ENCODE measurements around the gene SGF29. TPM values are rescaled to one million over a fixed set of nuclear protein-coding genes. Genes with fewer than 3 reads are reported as not detected.

The SGF29 gene
- total and polyA plus RNA-seq, 2 of the 4 experiments (the other 2 are of a cell fraction) = 4.3 to 7.7 TPM

GRCh38 chr16:28573738-28574718, 20.3 kb downstream of the SGF29 start:
- H2AFZ ChIP-seq (replicated peaks; ENCODE audit: low read length, poor library complexity) = no peak overlapping the region
- in situ Hi-C loops (cut with MboI; ENCODE audit: low sequenced_read_pairs) = no loop called here
- H4K8ac ChIP-seq (ENCODE audit: low read depth in 2 of 2, low read length in 2 of 2) = no peak overlapping the region
- H2BK5ac ChIP-seq (ENCODE audit: low read depth, low read length, poor library complexity, severe bottlenecking) = no peak overlapping the region
- H3K27ac ChIP-seq (ENCODE audit: insufficient read depth, low read length) = no peak overlapping the region
- dilution Hi-C loops (cut with HindIII; ENCODE audit: low sequenced_read_pairs, unreplicated experiment) = no loop called here
- peaks cover 9% of the 10 kb centered on the region for H3K4me1 ChIP-seq (ENCODE audit: control insufficient read depth, insufficient read depth, low read length)
- H4K5ac ChIP-seq (ENCODE audit: low read depth, low read length) = no peak overlapping the region
- no peaks in the 10 kb centered on the region for H4K20me1 ChIP-seq (ENCODE audit: insufficient read depth, low read length)
- no peak for TF ChIP-seq MXI1 (IDR thresholded peaks at IDR 0.05; ENCODE audit: borderline replicate concordance, low read depth, low read length)
- TF ChIP-seq FOS (IDR thresholded peaks at IDR 0.05; ENCODE audit: low read depth, low read length) = no peak
- no peak for TF ChIP-seq MAFK (IDR thresholded peaks at IDR 0.05; ENCODE audit: low read depth, low read length)
- H3K36me3 ChIP-seq (ENCODE audit: control insufficient read depth, insufficient read depth, low read length) = no peaks in the 10 kb centered on the region
- no peak overlapping the region for H3K23ac ChIP-seq (ENCODE audit: low read depth, low read length)
- no peak overlapping the region for H2BK120ac ChIP-seq (ENCODE audit: low read depth, low read length)
- BruUV-seq (replicated peaks) = no TSS peak
- H2AK5ac ChIP-seq (ENCODE audit: low read depth, low read length) = no peak overlapping the region
- no peak overlapping the region for H3K18ac ChIP-seq (ENCODE audit: low read depth, low read length)
- peaks cover 6 to 11% of the 10 kb centered on the region in 2 experiments; a peak in 2 of 4 replicates for H3K79me1 ChIP-seq (ENCODE audit: low read depth in 1 of 2, low read length in 2 of 2)
- no peaks in the 10 kb centered on the region for H3K9me3 ChIP-seq (ENCODE audit: control insufficient read depth, insufficient read depth, low read length)
- POLR2A ChIA-PET (ENCODE audit: unreplicated experiment) = no interaction called here
- no peak overlapping the region for H3K9ac ChIP-seq (ENCODE audit: low read depth, low read length)
- intact Hi-C loops (cut with micrococcal nuclease) = no loop called here
- no peak overlapping the region for H3K56ac ChIP-seq (ENCODE audit: extremely low read depth, insufficient read depth, low read length)
- CTCF ChIA-PET = no interaction called here
- H3K14ac ChIP-seq (replicated peaks; ENCODE audit: low read depth, low read length) = no peak overlapping the region
- H3K4ac ChIP-seq (ENCODE audit: low read depth, low read length) = no peak overlapping the region
- DNase-seq (no peak), ATAC-seq (ENCODE audit: low read depth) (no peak)
- H3K4me3 ChIP-seq (ENCODE audit: insufficient read depth, low read depth, low read length) = no peak overlapping the region
- no peak overlapping the region for H4K91ac ChIP-seq (ENCODE audit: insufficient read depth, low read depth, low read length)
- no peaks in the 10 kb centered on the region for H3K27me3 ChIP-seq (ENCODE audit: control insufficient read depth, insufficient read depth, low read length)
- no peaks in the 10 kb centered on the region; the same call in 1 of the 2 replicates for H3K9me1 ChIP-seq (ENCODE audit: insufficient read depth, low read length)
- no peak overlapping the region for H2BK15ac ChIP-seq (ENCODE audit: low read depth, low read length)
- H3K4me2 ChIP-seq (ENCODE audit: low read depth, low read length) = no peak overlapping the region
- no peak overlapping the region for H2BK20ac ChIP-seq (ENCODE audit: low read depth, low read length)
- WGBS, 2 experiments (ENCODE audit: extremely low coverage in 2 of 2, insufficient read length in 1 of 2) = 92% methylated on average over 8 of the region's 17 CpGs; no CpG with 5 or more reads in 1 of the 2 experiments
- H2AK9ac ChIP-seq (replicated peaks; ENCODE audit: low read depth, low read length, poor library complexity) = no peak overlapping the region

All from IMR-90 (cell line).